A673 (cell line): ENCODE results near the gene ZBTB16.

Experiments used
- EZH2 ChIP-seq: fragments of 200-600 bp; sonication (generic); IDR thresholded peaks from 2 replicates; pipeline ENCODE4 v1.6.1; 2017; ENCODE audit warnings: borderline replicate concordance, low read depth, mild to moderate bottlenecking, mixed read lengths, antibody characterized with exemption, low read length; ENCODE audit not compliant: poor library complexity, severe bottlenecking
- TF ChIP-seq, protein P1 (sequence below): fragments of 300-800, 200-600 bp; sonication (generic); conservative IDR thresholded peaks from 2 replicates; pipeline ENCODE4 v1.5.1; 2017; ENCODE audit warnings: low read depth, mild to moderate bottlenecking, antibody characterized with exemption, low read length, moderate library complexity, mixed read lengths

DNA sequence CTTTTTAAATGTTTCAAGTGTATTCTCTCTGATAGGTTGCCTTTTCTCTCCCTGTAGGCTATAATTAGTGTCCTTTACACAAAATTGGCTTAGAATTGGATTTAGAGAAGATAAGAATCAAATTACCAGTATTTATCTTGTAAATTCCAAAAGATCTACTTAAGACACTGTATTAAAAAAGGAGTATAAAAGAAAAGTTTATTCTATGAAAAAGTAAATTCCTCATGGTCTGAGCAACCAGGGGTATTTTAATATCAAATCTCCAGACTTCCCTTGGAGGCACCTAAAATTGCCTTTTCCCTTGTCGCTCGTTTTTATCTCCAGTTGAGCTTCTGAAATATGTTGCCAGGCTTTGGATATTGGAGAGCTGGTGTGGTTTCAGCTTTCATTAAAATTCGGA lies 36.4 kb downstream of the ZBTB16 start:
- no peak for TF ChIP-seq EZH2
- TF ChIP-seq, protein P1, sequence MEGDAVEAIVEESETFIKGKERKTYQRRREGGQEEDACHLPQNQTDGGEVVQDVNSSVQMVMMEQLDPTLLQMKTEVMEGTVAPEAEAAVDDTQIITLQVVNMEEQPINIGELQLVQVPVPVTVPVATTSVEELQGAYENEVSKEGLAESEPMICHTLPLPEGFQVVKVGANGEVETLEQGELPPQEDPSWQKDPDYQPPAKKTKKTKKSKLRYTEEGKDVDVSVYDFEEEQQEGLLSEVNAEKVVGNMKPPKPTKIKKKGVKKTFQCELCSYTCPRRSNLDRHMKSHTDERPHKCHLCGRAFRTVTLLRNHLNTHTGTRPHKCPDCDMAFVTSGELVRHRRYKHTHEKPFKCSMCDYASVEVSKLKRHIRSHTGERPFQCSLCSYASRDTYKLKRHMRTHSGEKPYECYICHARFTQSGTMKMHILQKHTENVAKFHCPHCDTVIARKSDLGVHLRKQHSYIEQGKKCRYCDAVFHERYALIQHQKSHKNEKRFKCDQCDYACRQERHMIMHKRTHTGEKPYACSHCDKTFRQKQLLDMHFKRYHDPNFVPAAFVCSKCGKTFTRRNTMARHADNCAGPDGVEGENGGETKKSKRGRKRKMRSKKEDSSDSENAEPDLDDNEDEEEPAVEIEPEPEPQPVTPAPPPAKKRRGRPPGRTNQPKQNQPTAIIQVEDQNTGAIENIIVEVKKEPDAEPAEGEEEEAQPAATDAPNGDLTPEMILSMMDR: no peak
